Measurements from ENCODE around the gene AGAP9. TPM values are rescaled to one million over a fixed set of nuclear protein-coding genes. Genes with fewer than 3 reads are reported as not detected.

The AGAP9 gene
- total RNA-seq: 2.0 and 3.3 TPM in 2 replicates

DNA sequence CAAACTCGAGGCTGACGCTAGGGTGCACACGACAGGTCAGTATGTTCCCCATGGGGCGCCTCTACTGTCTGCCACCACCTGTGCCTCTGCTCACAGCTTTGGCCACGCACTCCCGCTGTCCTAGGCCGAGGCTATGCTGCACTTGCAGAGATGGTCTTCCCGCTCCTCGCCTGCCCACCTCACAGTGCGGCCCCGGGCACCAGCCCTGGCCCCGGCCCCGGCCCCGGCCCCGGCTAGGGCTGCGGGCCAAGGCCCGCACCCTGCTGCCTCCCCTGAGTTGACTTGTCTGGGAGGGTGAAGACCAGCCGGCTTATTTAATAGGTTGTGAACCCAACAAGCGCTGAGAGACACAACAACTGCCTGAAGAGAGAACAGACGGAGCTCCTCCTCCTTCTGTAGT lies at the start of gene AGAP9:
Gene AGAP9 (minus strand): TSS at position 164 of the 400 bp plus-strand sequence. CDS start 112 bp downstream, at position 52.

DNA sequence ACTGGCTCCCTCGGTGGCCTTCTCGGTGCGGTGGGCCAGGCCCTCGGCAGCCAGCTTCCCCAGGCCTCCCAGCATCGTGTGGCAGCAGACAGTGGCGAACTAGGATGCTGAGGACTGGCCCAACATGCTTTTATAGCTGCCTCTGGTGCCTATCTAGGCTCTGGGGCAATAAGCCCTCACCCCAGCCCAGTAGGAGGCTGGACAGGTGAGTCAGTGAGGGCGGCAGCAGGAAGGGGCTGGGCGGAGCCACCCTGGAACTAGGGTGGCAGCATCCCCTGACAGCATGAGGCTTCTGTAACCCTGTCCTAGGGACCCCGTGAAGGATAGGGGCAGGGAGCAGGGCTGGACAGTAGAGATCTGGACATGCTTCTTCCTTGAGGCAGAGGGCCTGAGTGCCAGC lies 31.8 kb downstream of the AGAP9 start, which contains the start of gene FAM25G:
Gene FAM25G (minus strand): TSS at position 101 of the 400 bp plus-strand sequence. CDS start 26 bp downstream, at position 75.

DNA sequence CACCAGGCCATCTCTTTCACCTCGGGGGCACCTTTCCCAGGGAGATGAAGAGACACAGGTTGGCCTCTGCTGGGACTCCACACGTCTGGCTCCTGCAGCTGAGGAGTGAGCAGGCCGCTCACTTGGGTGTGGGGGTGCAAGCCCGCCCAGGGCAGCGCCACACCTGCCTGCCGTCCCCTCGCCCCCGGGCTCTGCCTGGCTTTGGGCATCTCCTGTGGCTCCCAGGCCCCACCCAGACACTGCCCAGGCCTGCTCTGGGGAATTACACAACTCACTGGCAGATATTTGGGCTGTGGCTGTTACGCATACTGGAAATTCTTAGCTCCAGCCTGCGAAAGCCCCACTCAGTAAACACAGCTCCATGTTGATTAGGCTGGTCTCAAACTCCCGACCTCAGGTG lies 39.5 kb downstream of the AGAP9 start, which contains the start of gene ANXA8:
Gene ANXA8 (minus strand): TSS at position 193 of the 400 bp plus-strand sequence. CDS start 182 bp downstream, at position 11.

Other genes with a start within 250 kb of the AGAP9 start
- under 0.01 TPM in 1 of 2 replicates, not detected in the other for gene GDF10, start 223.4 kb downstream of the AGAP9 start, total RNA-seq
- not detected in 2 replicates for gene GDF2, start 201.2 kb downstream of the AGAP9 start, total RNA-seq
- not detected in 2 replicates for gene RBP3, start 175.3 kb downstream of the AGAP9 start, total RNA-seq
- gene ZNF488, start 139.3 kb downstream of the AGAP9 start, total RNA-seq: under 0.01 TPM in 1 of 2 replicates, not detected in the other
- not detected in 2 replicates for gene ANXA8, start 39.5 kb downstream of the AGAP9 start, total RNA-seq
- gene FAM25G, start 31.9 kb downstream of the AGAP9 start, total RNA-seq: not detected in 2 replicates
- gene SYT15B, start 240.0 kb upstream of the AGAP9 start, total RNA-seq: not detected in 2 replicates

Data from aortic smooth muscle cell (primary cell).